Testis (tissue), 2 donors: ENCODE results near the gene ARMS2.

ENCODE experiments used
- POLR2A ChIP-seq: fragments of 450-650 bp; IDR thresholded peaks from one replicate; pipeline ENCODE4 v1.6.1; 2017; ENCODE audit warnings: antibody characterized with exemption, mild to moderate bottlenecking, moderate library complexity
- TF ChIP-seq, protein P1 (sequence below), 3 experiments: fragments of 450-650 bp in 2 of 3; fragments of 200-600 bp in 1 of 3; sonication (generic) in 1 of 3; IDR thresholded peaks; one replicate each; pipeline ENCODE4 v1.5.1; 2016 to 2019; ENCODE audit warnings: antibody characterized with exemption in 3 of 3, mild to moderate bottlenecking in 2 of 3, moderate library complexity in 1 of 3

DNA sequence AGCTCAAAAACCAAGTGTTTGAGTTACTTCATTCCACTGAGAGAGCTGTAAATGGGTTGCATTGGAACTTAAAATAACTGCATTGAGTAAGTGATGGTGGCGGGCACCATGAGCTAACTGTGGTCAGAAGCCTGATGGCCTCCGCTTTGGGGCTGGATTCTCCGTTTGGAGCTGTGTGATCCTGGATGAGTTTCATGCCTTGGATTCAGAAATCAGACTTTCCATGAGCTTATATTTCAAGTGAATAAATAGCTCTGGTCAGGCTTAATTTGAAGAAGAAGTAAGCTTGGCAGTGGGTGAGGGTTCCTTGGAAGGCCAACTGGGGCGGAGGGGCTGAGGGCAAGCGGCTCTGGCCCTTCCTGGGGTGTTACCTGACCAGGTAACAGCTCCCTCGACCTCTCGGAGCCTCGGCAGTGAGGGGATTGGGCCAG, 12.5 kb downstream of the ARMS2 start:
- no peak for TF ChIP-seq POLR2A
- TF ChIP-seq, protein P1, sequence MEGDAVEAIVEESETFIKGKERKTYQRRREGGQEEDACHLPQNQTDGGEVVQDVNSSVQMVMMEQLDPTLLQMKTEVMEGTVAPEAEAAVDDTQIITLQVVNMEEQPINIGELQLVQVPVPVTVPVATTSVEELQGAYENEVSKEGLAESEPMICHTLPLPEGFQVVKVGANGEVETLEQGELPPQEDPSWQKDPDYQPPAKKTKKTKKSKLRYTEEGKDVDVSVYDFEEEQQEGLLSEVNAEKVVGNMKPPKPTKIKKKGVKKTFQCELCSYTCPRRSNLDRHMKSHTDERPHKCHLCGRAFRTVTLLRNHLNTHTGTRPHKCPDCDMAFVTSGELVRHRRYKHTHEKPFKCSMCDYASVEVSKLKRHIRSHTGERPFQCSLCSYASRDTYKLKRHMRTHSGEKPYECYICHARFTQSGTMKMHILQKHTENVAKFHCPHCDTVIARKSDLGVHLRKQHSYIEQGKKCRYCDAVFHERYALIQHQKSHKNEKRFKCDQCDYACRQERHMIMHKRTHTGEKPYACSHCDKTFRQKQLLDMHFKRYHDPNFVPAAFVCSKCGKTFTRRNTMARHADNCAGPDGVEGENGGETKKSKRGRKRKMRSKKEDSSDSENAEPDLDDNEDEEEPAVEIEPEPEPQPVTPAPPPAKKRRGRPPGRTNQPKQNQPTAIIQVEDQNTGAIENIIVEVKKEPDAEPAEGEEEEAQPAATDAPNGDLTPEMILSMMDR (IDR thresholded peaks at IDR 0.05): no peak
